Retinal pigment epithelial cell (primary cell): ENCODE data around the gene AFDN.
A peak's percentile ranks its signal among the peaks of the same experiment; 100 is the strongest.

Experiments used
- DNase-seq: peaks from one replicate; pipeline ENCODE4 v3.0.0-alpha.2; 2010; ENCODE audit warnings: low read depth
- H3K4me3 ChIP-seq: 2 replicates; pipeline ENCODE4 v1.5.1; 2011; ENCODE audit warnings: mild to moderate bottlenecking, low read length, control low read depth, moderate library complexity
- TF ChIP-seq, protein P1 (sequence below): conservative IDR thresholded peaks from 2 replicates; pipeline ENCODE4 v1.5.1; 2011; ENCODE audit warnings: low read depth, low read length, control low read depth, inconsistent platforms

AFDN gene

GRCh38 chr6:167957626-167958025, 130.9 kb downstream of the AFDN start:
- TF ChIP-seq, protein P1, sequence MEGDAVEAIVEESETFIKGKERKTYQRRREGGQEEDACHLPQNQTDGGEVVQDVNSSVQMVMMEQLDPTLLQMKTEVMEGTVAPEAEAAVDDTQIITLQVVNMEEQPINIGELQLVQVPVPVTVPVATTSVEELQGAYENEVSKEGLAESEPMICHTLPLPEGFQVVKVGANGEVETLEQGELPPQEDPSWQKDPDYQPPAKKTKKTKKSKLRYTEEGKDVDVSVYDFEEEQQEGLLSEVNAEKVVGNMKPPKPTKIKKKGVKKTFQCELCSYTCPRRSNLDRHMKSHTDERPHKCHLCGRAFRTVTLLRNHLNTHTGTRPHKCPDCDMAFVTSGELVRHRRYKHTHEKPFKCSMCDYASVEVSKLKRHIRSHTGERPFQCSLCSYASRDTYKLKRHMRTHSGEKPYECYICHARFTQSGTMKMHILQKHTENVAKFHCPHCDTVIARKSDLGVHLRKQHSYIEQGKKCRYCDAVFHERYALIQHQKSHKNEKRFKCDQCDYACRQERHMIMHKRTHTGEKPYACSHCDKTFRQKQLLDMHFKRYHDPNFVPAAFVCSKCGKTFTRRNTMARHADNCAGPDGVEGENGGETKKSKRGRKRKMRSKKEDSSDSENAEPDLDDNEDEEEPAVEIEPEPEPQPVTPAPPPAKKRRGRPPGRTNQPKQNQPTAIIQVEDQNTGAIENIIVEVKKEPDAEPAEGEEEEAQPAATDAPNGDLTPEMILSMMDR = no peak
- H3K4me3 ChIP-seq = no peak overlapping the region
- no peak for DNase-seq

DNA sequence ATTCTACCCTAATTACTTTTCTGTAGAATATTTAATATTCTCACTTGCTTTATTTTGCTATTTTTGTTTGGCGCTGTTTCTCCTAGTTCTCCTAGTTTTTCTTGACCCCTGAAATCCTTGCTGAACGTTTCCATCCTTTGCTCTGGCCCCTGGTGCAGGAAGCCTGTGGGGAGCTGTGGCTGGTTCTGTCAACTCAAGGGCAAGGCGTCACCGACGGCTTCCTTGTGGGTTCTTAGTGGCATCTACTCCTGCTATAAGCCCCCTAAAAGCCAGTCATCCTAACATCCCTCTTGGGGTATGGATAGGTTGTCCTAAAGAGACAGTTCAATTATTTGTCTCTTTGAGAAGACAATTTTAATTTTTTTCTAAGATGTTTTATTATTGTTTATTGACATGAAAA, 133.9 kb downstream of the AFDN start:
- TF ChIP-seq, protein P1 = no peak
- no peak overlapping the region for H3K4me3 ChIP-seq
- no peak for DNase-seq

- DNase-seq = no peak
- TF ChIP-seq, protein P1 = no peak
- no peak overlapping the region for H3K4me3 ChIP-seq
Observed at GRCh38 chr6:167962711-167963110, 136.0 kb downstream of the AFDN start.

- H3K4me3 ChIP-seq = no peak overlapping the region
- TF ChIP-seq, protein P1 = no peak
- DNase-seq = no peak
Observed at GRCh38 chr6:167963589-167964057, 136.9 kb downstream of the AFDN start.

- H3K4me3 ChIP-seq = no peak overlapping the region
- TF ChIP-seq, protein P1 = no peak
- DNase-seq = no peak
Observed at GRCh38 chr6:167965592-167966539, 139.2 kb downstream of the AFDN start.

- no peak overlapping the region for H3K4me3 ChIP-seq
- DNase-seq = no peak
- TF ChIP-seq, protein P1 = no peak
Observed at GRCh38 chr6:167966540-167966905, 139.8 kb downstream of the AFDN start.

DNA sequence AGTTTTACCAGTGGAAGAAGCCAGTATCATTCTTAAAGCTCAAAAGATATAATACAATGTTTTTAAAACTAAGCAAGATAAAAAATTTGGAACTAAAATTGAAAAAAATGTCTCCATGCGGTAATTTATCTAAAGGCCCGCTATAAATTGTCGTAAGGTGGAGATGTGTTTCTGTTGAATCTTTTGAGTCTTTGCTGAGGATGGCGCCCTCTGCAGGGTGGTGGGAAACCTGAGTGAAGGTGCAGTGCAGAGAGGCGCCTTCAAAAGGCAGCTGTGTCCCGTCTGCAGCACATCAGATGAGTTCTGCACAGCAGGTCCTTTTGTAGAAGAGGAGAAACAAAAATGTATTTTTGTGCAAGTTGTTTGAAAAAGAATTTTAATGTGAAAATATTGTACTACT, 141.4 kb downstream of the AFDN start:
- DNase-seq = no peak

More for the DNA sequence above, 141.4 kb downstream of the AFDN start:
- TF ChIP-seq, protein P1 = peak; percentile 65
- no peak overlapping the region for H3K4me3 ChIP-seq
